H1 (cell line): Measurements from ENCODE around the gene RSPO3. TPM values are rescaled to one million over a fixed set of nuclear protein-coding genes. Genes with fewer than 3 reads are reported as not detected.

Experiments used
- CTCF ChIA-PET: fragments of 300-600 bp; sonication (Branson Sonifier 250); formaldehyde crosslinking; loops from one replicate; lab custom pipeline; 2021; ENCODE audit not compliant: partially characterized antibody; lab: Charles Lee
- POLR2A ChIA-PET: fragments of 300-600 bp; sonication (Branson Sonifier 250); formaldehyde crosslinking; loops from one replicate; lab custom pipeline; 2021; ENCODE audit warnings: inconsistent platforms; ENCODE audit not compliant: partially characterized antibody; lab: Charles Lee
- DNase-seq, 2 experiments: peaks; one replicate each; pipeline versions ENCODE4 v3.0.0 to v3.0.0-alpha.2; 2010 to 2022; ENCODE audit warnings: low spot score in 2 of 2, low read depth in 1 of 2, mixed read lengths in 1 of 2
- FAIRE-seq: peaks from 2 replicates; lab custom pipeline; 2011; peaks lifted over from hg19 to GRCh38; lab: Jason Lieb, UNC
- H2AFZ ChIP-seq: 2 replicates; pipeline ENCODE4 v1.8.1; 2012; ENCODE audit warnings: low read length, inconsistent platforms
- H2AK5ac ChIP-seq: 2 replicates; pipeline ENCODE4 v1.6.1; 2013; ENCODE audit warnings: low read depth, low read length
- H2BK120ac ChIP-seq: replicated peaks from 2 replicates; pipeline ENCODE3; 2013; ENCODE audit warnings: low read depth, low read length, inconsistent platforms
- H2BK12ac ChIP-seq: 2 replicates; pipeline ENCODE4 v1.6.1; 2013; ENCODE audit warnings: low read depth, low read length
- H2BK15ac ChIP-seq: 2 replicates; pipeline ENCODE4 v1.6.1; 2013; ENCODE audit warnings: low read length
- H2BK20ac ChIP-seq: 2 replicates; pipeline ENCODE4 v1.6.1; 2013; ENCODE audit warnings: low read length
- H2BK5ac ChIP-seq: 2 replicates; pipeline ENCODE4 v1.6.1; 2013; ENCODE audit warnings: low read depth, low read length
- H3K14ac ChIP-seq: 2 replicates; pipeline ENCODE4 v1.6.1; 2013; ENCODE audit warnings: inconsistent platforms; ENCODE audit not compliant: insufficient read length
- H3K18ac ChIP-seq: 2 replicates; pipeline ENCODE4 v1.6.1; 2013; ENCODE audit warnings: low read length; ENCODE audit errors: extremely low read depth
- H3K23ac ChIP-seq: 2 replicates; pipeline ENCODE4 v1.6.1; 2013; ENCODE audit warnings: inconsistent platforms; ENCODE audit not compliant: insufficient read length
- H3K23me2 ChIP-seq: 2 replicates; pipeline ENCODE4 v1.6.1; 2013; ENCODE audit warnings: low read depth, low read length
- H3K27ac ChIP-seq: 2 replicates; pipeline ENCODE4 v1.6.1; 2011; ENCODE audit warnings: low read depth, low read length, inconsistent platforms
- H3K27me3 ChIP-seq, 4 experiments: replicated peaks in 1 of 4; 1 replicate in 1 of 4; 2 replicates in 3 of 4; pipeline versions ENCODE4 v1.6.1 to v1.8.1; 2011 to 2013; ENCODE audit warnings: low read length in 3 of 4, mild to moderate bottlenecking in 3 of 4, inconsistent platforms in 2 of 4, mixed read lengths in 2 of 4, moderate library complexity in 1 of 4; ENCODE audit not compliant: control insufficient read depth in 3 of 4, insufficient read depth in 3 of 4; ENCODE audit errors: extremely low read depth in 1 of 4
- H3K36me3 ChIP-seq, 4 experiments: 2 replicates each; pipeline versions ENCODE4 v1.6.1 to v1.8.1; 2011 to 2013; ENCODE audit warnings: mild to moderate bottlenecking in 4 of 4, low read length in 3 of 4, moderate library complexity in 2 of 4, control low read depth in 1 of 4, inconsistent platforms in 1 of 4; ENCODE audit not compliant: insufficient read depth in 4 of 4, control insufficient read depth in 2 of 4
- H3K4ac ChIP-seq: replicated peaks from 2 replicates; pipeline ENCODE3; 2013; ENCODE audit warnings: low read length, low read depth, mixed read lengths, inconsistent platforms; ENCODE audit not compliant: insufficient read length
- H3K4me1 ChIP-seq, 4 experiments: replicated peaks in 1 of 4; 1 replicate in 1 of 4; 2 replicates in 3 of 4; pipeline versions ENCODE4 v1.6.1 to v1.8.1; 2011 to 2013; ENCODE audit warnings: low read length in 3 of 4, inconsistent platforms in 2 of 4, mixed read lengths in 1 of 4; ENCODE audit not compliant: insufficient read depth in 4 of 4, control insufficient read depth in 3 of 4
- H3K4me2 ChIP-seq, 2 experiments: 2 replicates each; pipeline versions ENCODE4 v1.6.1 to v1.8.1; 2011 to 2013; ENCODE audit warnings: low read depth in 2 of 2, low read length in 2 of 2, control low read depth in 1 of 2, inconsistent platforms in 1 of 2, mild to moderate bottlenecking in 1 of 2; ENCODE audit not compliant: insufficient read depth in 1 of 2
- H3K4me3 ChIP-seq, 4 experiments: fragments of 200-600, 300-600 bp in 1 of 4; sonication (generic), shearing (Covaris generic), sonication (Bioruptor Twin) in 1 of 4; 2 replicates each; pipeline versions ENCODE4 v1.5.1 to v1.8.1; 2011 to 2016; ENCODE audit warnings: low read length in 4 of 4, low read depth in 3 of 4, control low read depth in 2 of 4, inconsistent platforms in 2 of 4, mild to moderate bottlenecking in 2 of 4, mixed read lengths in 1 of 4, moderate library complexity in 1 of 4; ENCODE audit not compliant: insufficient read depth in 2 of 4; ENCODE audit errors: extremely low read depth in 1 of 4
- H3K56ac ChIP-seq: replicated peaks from 2 replicates; pipeline ENCODE3; 2013; ENCODE audit warnings: low read depth, mild to moderate bottlenecking, mixed read lengths, low read length, inconsistent platforms; ENCODE audit not compliant: insufficient read length
- H3K79me1 ChIP-seq: 2 replicates; pipeline ENCODE4 v1.6.1; 2013; ENCODE audit warnings: low read depth, low read length, control low read depth
- H3K79me2 ChIP-seq, 2 experiments: 2 replicates each; pipeline versions ENCODE4 v1.6.1 to v1.8.1; 2012 to 2013; ENCODE audit warnings: low read length in 2 of 2, mild to moderate bottlenecking in 2 of 2, inconsistent platforms in 1 of 2; ENCODE audit not compliant: insufficient read depth in 2 of 2, control insufficient read depth in 1 of 2
- H3K9ac ChIP-seq, 4 experiments: replicated peaks in 1 of 4; 1 replicate in 1 of 4; 2 replicates in 3 of 4; pipeline versions ENCODE4 v1.6.1 to v1.8.1; 2011 to 2013; ENCODE audit warnings: low read depth in 3 of 4, low read length in 3 of 4, control low read depth in 2 of 4, mild to moderate bottlenecking in 2 of 4, moderate library complexity in 2 of 4, inconsistent platforms in 1 of 4; ENCODE audit errors: extremely low read depth in 1 of 4
- H3K9me3 ChIP-seq, 2 experiments: 2 replicates each; pipeline versions ENCODE4 v1.6.1 to v1.8.1; 2012 to 2013; ENCODE audit warnings: mild to moderate bottlenecking in 2 of 2, moderate library complexity in 2 of 2, control low read depth in 1 of 2, inconsistent platforms in 1 of 2, low read depth in 1 of 2, low read length in 1 of 2, mixed read lengths in 1 of 2; ENCODE audit not compliant: insufficient read depth in 2 of 2
- H4K20me1 ChIP-seq, 2 experiments: replicated peaks in 1 of 2; 2 replicates each; pipeline versions ENCODE3 to v1.8.1; 2011 to 2013; ENCODE audit warnings: inconsistent platforms in 2 of 2, low read length in 2 of 2, mild to moderate bottlenecking in 1 of 2; ENCODE audit not compliant: insufficient read depth in 2 of 2, control insufficient read depth in 1 of 2
- H4K5ac ChIP-seq: 2 replicates; pipeline ENCODE4 v1.6.1; 2013; ENCODE audit warnings: low read length, low read depth, mixed read lengths, inconsistent platforms; ENCODE audit not compliant: insufficient read length
- H4K8ac ChIP-seq: 2 replicates; pipeline ENCODE4 v1.8.0; 2013; ENCODE audit warnings: mild to moderate bottlenecking, moderate library complexity, low read length, inconsistent platforms; ENCODE audit not compliant: insufficient read depth; ENCODE audit errors: extremely low read depth
- H4K91ac ChIP-seq: replicated peaks from 2 replicates; pipeline ENCODE3; 2013; ENCODE audit warnings: low read length, mixed read lengths, inconsistent platforms; ENCODE audit not compliant: insufficient read length
- CTBP2 ChIP-seq: IDR thresholded peaks from 2 replicates; pipeline ENCODE4 v1.7.0; 2011; ENCODE audit warnings: borderline replicate concordance, mild to moderate bottlenecking, moderate library complexity, mixed read lengths, low read length; ENCODE audit not compliant: insufficient read depth, insufficient read length
- RFX5 ChIP-seq: IDR thresholded peaks from 2 replicates; pipeline ENCODE4 v1.6.1; 2011; ENCODE audit warnings: low read depth, low read length, improper control_type of control experiment, borderline replicate concordance
- RNF2 ChIP-seq: fragments of 200-900, 300-1000 bp; sonication (generic); IDR thresholded peaks from 2 replicates; pipeline ENCODE4 v1.7.1; 2016; ENCODE audit warnings: borderline replicate concordance, low read depth, mild to moderate bottlenecking, antibody characterized with exemption, low read length; ENCODE audit not compliant: poor library complexity, severe bottlenecking; ENCODE audit errors: missing control alignments
- SAP30 ChIP-seq: fragments of 300-600 bp; sonication (generic); IDR thresholded peaks from 2 replicates; pipeline ENCODE4 v1.7.1; 2012; ENCODE audit warnings: low read length, moderate library complexity, mild to moderate bottlenecking, inconsistent platforms; ENCODE audit not compliant: insufficient read depth, insufficient replicate concordance
- SIN3A ChIP-seq, 2 experiments: IDR thresholded peaks in 1 of 2; conservative IDR thresholded peaks in 1 of 2; 2 replicates each; pipeline ENCODE4 v1.6.1; 2011 to 2012; ENCODE audit warnings: low read length in 2 of 2, improper control_type of control experiment in 1 of 2, low read depth in 1 of 2, mild to moderate bottlenecking in 1 of 2
- SIX5 ChIP-seq: IDR thresholded peaks from 2 replicates; pipeline ENCODE4 v1.6.1; 2011; ENCODE audit warnings: mild to moderate bottlenecking, low read depth, low read length
- WGBS, 2 experiments: shearing (Covaris generic) in 1 of 2; methylation state at CpG; one replicate each; pipeline versions ENCODE4 v1.1.6 to v1.1.7; 2013 to 2015; ENCODE audit warnings: low lambda C conversion rate in 2 of 2, mixed read lengths in 2 of 2, inconsistent platforms in 1 of 2, low coverage in 1 of 2, missing lambda C conversion rate in 1 of 2; ENCODE audit not compliant: insufficient replicate concordance in 2 of 2, insufficient coverage in 1 of 2, insufficient read length in 1 of 2; ENCODE audit errors: extremely low coverage in 1 of 2, missing lambda C conversion rate in 1 of 2; 5-methylcytosine and 5-hydroxymethylcytosine counted together
- polyA plus RNA-seq, 7 experiments: library from polyadenylated mRNA; depleted of rRNA in 3 of 7; stranded (reverse) in 5 of 7; unstranded in 2 of 7; fragments of >200 nt in 5 of 7; fragments of 200-250 nt in 2 of 7; gene quantifications; 1 replicate in 5 of 7; 2 replicates in 1 of 7; 4 replicates in 1 of 7; pipeline versions ENCODE4 v1.2.1 to v1.2.3, GENCODE V29; 2011 to 2013; ENCODE audit warnings: missing spikeins in 2 of 7, mixed read lengths in 2 of 7
- total RNA-seq: library from RNA; stranded (reverse); fragmentation: NEBNext Ultra II Directional; extraction: Animal tissue kit (Norgen Biotek cat#: 25700); gene quantifications from 2 replicates; pipeline ENCODE4 v1.2.1, GENCODE V29; 2021
- TF ChIP-seq, protein P1 (sequence below): IDR thresholded peaks from 2 replicates; pipeline ENCODE4 v1.6.1; 2012; ENCODE audit warnings: inconsistent platforms

RSPO3 gene
- total and polyA plus RNA-seq, 2 of the 8 experiments (the other 6 are each of a cell fraction or from before 2014, with no cell fraction given): not detected

DNA sequence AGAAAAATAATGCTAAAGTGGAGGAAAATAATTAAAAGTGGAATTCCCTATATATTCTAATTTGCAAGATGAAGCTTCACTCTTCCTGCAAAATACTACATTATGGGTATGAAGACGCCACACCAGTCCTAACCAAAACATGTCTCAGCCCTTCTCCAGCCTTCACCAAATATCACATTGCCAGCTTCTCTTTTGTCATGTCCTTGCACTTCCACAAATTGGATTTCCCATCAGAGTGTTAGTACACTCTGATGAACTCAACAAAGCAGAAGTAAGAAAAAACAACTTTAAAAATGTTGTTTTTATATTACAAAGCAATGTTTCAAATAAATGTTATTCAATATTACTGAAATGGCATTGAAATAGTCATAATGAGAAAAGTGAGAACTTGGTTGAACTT is 85.8 kb downstream of the RSPO3 start:
- Histone ChIP-seq H3K4me1 (no peaks in the 10 kb centered on the region), H3K4ac (no peak overlapping the region), H3K79me2 (no peaks in the 10 kb centered on the region), H4K8ac (no peak overlapping the region), H2BK20ac (no peak overlapping the region), H3K36me3 (no peaks in the 10 kb centered on the region), H4K20me1 (no peaks in the 10 kb centered on the region), H4K5ac (no peak overlapping the region), H4K91ac (no peak overlapping the region), H2BK12ac (no peak overlapping the region), H2BK120ac (no peak overlapping the region), H3K27me3 (no peaks in the 10 kb centered on the region), H3K4me3 (no peak overlapping the region), H3K9ac (no peak overlapping the region), H3K14ac (no peak overlapping the region), H2AK5ac (no peak overlapping the region), H3K56ac (no peak overlapping the region), H3K4me2 (no peak overlapping the region), H3K18ac (no peak overlapping the region), H2AFZ (no peak overlapping the region), H3K27ac (no peak overlapping the region), H2BK15ac (no peak overlapping the region), H3K9me3 (no peaks in the 10 kb centered on the region), H3K23ac (no peak overlapping the region), H2BK5ac (no peak overlapping the region), H3K79me1 (no peaks in the 10 kb centered on the region), H3K23me2 (no peaks in the 10 kb centered on the region)
- ChIA-PET POLR2A (no interaction called here), CTCF (interaction anchor here (1.0 to 1.9 kb wide), 2 partner anchors 17 kb away, joined by 3 to 6 read pairs; no protein-coding TSS in a partner anchor)
- FAIRE-seq (no peak), DNase-seq (no peak)
- WGBS, 2 experiments: 60% methylated on average over 1 of the region's 1 CpG; no CpG with 5 or more reads in 1 of the 2 experiments
- TF ChIP-seq SIX5 (no peak), SAP30 (no peak), CTBP2 (no peak), RFX5 (no peak), SIN3A (conservative IDR thresholded peaks at IDR 0.05 in 1 of 2, IDR thresholded peaks at IDR 0.05 in 1 of 2; ENCODE audit: low read depth in 1 of 2, low read length in 2 of 2) (no peak), RNF2 (no peak)
- TF ChIP-seq, protein P1, sequence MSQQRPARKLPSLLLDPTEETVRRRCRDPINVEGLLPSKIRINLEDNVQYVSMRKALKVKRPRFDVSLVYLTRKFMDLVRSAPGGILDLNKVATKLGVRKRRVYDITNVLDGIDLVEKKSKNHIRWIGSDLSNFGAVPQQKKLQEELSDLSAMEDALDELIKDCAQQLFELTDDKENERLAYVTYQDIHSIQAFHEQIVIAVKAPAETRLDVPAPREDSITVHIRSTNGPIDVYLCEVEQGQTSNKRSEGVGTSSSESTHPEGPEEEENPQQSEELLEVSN: no peak
